GM12891 (cell line): ENCODE results near the gene SORCS1.
A peak's percentile ranks its signal among the peaks of the same experiment; 100 is the strongest.

Experiments used
- DNase-seq: peaks from one replicate; pipeline ENCODE4 v3.0.0; 2011; ENCODE audit warnings: low spot score; ENCODE audit not compliant: insufficient read length
- FAIRE-seq: peaks from 2 replicates; lab custom pipeline; 2011; peaks lifted over from hg19 to GRCh38; lab: Jason Lieb, UNC
- PAX5 ChIP-seq: IDR thresholded peaks from 2 replicates; pipeline ENCODE4 v1.6.1; 2011; ENCODE audit warnings: low read length, moderate library complexity, mild to moderate bottlenecking; ENCODE audit not compliant: insufficient read depth, severe bottlenecking
- POLR2A ChIP-seq: IDR thresholded peaks from 2 replicates; pipeline ENCODE4 v1.6.1; 2011; ENCODE audit warnings: low read depth, low read length, control low read depth
- POLR2AphosphoS5 ChIP-seq: IDR thresholded peaks from 2 replicates; pipeline ENCODE4 v1.6.1; 2011; ENCODE audit warnings: low read depth, low read length, control low read depth
- POU2F2 ChIP-seq: IDR thresholded peaks from 2 replicates; pipeline ENCODE4 v1.6.1; 2011; ENCODE audit warnings: low read depth, mild to moderate bottlenecking, control low read depth, low read length, moderate library complexity
- SPI1 ChIP-seq: IDR thresholded peaks from 2 replicates; pipeline ENCODE4 v1.6.1; 2011; ENCODE audit warnings: low read depth, low read length, control low read depth
- TAF1 ChIP-seq: IDR thresholded peaks from 2 replicates; pipeline ENCODE4 v1.6.1; 2011; ENCODE audit warnings: low read depth, low read length, control low read depth

The SORCS1 gene

DNA sequence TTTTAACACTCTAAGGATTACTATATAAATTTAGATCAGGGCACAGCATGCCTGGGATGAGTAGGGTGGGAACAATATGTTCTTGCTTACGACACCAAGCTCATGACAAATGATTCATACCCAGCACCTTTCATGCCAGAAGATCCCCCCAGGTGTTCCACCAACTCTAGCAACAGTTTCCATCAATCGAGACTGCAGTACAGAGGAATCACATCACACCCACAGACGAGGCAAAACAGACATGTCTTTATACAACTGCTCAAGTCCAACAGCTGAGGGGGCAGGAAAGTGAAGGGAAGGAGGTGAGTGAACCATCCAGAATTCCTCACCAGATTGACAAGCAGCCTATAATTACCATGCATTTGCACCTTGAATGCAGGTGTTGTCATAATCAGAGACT lies 3.6 kb downstream of the SORCS1 start:
- no peak for FAIRE-seq
- no peak for DNase-seq
- TF ChIP-seq PAX5 (no peak), POLR2A (no peak), SPI1 (no peak), POU2F2 (no peak), TAF1 (no peak), POLR2AphosphoS5 (no peak)

DNA sequence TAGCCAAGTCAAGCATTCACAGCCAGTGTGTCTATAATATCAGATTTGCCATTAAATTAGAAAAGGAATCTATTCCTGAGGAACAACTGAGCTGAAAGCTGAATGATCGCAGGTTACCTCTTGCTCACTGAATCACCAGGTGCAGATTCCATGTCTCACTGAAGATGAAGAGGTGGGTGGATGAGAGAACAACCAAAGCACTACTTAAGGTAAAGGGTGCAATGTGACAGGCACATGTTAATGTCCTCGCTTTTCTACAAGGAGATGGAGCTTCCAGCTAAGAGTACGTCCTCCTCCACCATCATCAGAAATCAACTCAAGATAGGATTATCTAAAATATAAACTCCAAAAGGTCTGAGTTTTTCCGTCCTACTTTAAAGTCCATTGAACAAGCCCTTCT lies 4.6 kb downstream of the SORCS1 start:
- no peak for TF ChIP-seq SPI1
- TF ChIP-seq PAX5: no peak
- no peak for TF ChIP-seq POU2F2
- no peak for TF ChIP-seq TAF1
- no peak for TF ChIP-seq POLR2AphosphoS5
- no peak for TF ChIP-seq POLR2A

DNA sequence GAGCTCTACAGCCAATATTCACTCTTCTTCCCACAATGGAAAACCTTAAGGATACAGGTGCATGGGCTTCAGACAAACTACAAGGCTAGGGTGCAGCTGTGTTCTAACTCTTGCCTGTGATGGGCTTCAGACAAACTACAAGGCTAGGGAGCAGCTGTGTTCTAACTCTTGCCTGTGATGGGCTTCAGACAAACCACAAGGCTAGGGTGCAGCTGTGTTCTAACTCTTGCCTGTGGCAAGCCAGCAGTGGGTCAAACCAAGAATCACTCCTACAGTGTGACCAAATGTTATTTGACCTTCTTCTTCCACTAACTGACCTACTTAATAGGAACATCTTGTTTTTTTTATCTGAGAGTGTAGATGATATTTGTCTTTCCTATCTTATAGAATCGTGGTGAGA lies 7.4 kb downstream of the SORCS1 start:
- no peak for TF ChIP-seq POLR2A
- TF ChIP-seq SPI1: no peak
- no peak for TF ChIP-seq POU2F2
- no peak for TF ChIP-seq TAF1
- no peak for TF ChIP-seq PAX5
- TF ChIP-seq POLR2AphosphoS5: no peak
- DNase-seq (no peak), FAIRE-seq (no peak)

More for the DNA sequence above, 4.6 kb downstream of the SORCS1 start:
- FAIRE-seq: no peak
- no peak for DNase-seq

DNA sequence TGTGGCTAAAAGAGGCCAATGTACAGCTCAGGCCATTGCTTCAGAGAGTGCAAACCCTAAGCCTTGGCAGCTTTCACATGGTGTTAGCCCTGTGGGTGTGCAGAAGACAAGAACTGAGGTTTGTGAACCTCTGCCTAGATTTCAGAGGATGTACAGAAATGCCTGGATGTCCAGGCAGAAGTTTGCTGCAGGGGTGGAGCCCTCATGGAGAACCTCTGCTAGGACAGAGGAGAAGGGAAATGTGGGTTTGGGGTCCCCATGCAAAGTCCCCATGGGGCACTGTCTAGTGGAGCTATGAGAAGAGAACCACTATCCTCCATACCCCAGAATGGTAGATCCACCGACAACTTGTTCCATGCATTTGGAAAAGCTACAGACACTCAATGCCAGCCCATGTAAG lies 12.4 kb downstream of the SORCS1 start:
- FAIRE-seq: no peak

DNA sequence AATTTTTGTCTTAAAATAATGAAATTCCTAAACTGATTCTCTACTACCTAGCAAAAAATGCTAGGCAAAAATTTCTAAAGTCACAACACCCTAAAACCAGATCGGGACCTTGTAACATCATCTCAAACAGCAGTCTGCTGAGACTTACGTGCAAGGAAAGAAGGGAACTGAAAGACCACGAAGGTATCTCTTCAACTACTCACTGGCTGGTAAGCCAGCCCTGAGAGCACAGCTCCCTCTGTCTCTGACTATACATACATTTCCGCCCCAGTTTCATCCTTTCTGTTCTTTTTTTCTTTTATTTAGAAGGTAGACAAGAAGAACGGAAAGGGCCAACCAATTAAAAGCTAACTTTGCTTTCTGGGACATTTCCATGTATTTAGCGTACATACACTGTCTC lies 15.6 kb downstream of the SORCS1 start:
- DNase-seq: no peak
- TF ChIP-seq PAX5 (no peak), SPI1 (peak; percentile 26)
- no peak for FAIRE-seq

More for the DNA sequence above, 12.4 kb downstream of the SORCS1 start:
- DNase-seq: no peak
- TF ChIP-seq PAX5 (no peak), POU2F2 (no peak), TAF1 (no peak), POLR2A (no peak), POLR2AphosphoS5 (no peak), SPI1 (no peak)

DNA sequence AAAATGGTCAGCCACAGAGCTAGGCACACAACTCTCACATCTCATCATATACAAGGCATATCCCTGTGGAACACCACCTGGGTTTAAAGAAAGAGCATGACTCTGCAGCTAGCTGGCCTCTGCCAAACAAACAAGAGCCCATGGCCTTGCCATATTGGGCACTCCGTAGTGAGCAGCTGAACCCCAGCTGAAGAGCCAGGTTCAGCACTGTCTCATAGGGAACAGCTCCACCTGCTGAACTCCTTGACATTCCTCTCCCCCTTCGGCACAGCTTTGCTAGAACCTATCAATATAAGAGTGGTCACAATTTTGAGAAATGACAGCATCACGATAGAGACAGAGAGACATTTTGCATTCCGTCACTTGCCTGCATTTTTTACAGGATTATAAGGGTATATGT lies 20.0 kb downstream of the SORCS1 start:
- TF ChIP-seq TAF1 (no peak), POU2F2 (no peak), POLR2A (no peak), POLR2AphosphoS5 (no peak), PAX5 (no peak), SPI1 (no peak)
- FAIRE-seq: no peak
- DNase-seq: no peak

DNA sequence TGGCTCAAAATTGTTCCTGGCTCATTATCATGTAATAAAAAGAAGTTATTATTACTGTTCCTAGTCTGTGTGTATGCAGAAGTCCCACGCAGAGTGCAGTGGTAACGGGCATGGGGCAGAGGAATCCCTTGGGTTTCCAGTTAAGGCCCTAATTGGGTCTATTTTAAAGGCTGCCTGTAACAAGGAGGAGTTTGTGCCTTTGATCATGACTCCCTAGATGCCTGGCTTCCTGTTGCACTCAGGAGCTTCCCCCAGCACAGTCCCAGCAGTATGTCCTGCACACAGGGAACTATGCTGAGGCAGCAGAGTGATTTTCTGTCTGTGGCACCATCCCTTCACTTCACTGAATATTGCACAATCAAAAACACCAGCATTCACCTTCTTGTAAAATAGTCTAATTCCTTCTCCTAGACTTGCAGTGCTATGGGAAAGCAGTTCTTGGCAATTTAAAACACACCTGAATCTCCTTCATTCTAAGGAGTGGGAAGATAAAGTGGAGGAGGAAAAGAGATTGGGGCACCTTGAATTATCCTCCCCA lies 22.9 kb downstream of the SORCS1 start:
- DNase-seq: no peak
- TF ChIP-seq PAX5: no peak
- no peak for TF ChIP-seq SPI1
- TF ChIP-seq TAF1: no peak
- no peak for FAIRE-seq

DNA sequence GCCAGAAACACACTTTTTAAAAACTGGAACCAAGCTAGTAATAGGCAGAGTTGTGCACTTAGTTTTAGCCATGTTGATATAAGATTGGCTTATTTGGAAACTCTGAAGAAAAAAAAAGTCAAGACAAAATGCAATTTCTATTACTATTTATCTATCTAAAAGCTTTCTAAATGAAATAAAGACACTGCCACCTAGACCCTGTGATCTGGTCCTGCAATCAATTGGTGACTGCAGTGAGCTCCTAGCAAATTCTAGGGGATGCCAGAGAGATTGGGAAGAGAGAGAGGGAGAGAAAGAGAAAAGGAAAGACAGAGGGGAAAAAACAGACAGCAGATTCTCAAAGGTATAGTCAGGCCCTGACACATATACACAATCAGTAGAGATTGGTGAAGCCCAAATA lies 25.3 kb downstream of the SORCS1 start:
- no peak for FAIRE-seq
- DNase-seq: no peak
- TF ChIP-seq POLR2AphosphoS5 (no peak), POLR2A (no peak), PAX5 (no peak)

DNA sequence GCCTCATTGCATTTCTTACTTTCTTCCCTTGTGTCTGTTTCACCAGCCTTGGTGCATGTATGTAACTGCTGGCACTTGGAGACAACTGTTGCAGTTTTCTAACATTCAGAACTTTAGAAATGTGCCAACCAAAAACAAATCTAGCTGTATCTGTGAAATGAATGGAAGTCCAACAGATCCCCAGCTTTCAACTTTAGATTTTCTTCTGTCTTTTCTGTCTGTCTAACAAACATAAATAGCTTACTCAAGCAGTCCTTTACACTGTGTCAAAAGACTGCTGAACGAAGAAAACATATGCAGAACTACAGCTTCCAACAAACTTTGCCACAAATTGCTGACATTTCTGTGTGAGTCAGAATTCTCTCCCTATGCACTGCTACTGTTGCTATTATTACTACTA lies 30.9 kb downstream of the SORCS1 start:
- FAIRE-seq (no peak), DNase-seq (no peak)
- TF ChIP-seq POLR2A (no peak), POLR2AphosphoS5 (no peak), POU2F2 (no peak), TAF1 (no peak), PAX5 (no peak), SPI1 (no peak)

DNA sequence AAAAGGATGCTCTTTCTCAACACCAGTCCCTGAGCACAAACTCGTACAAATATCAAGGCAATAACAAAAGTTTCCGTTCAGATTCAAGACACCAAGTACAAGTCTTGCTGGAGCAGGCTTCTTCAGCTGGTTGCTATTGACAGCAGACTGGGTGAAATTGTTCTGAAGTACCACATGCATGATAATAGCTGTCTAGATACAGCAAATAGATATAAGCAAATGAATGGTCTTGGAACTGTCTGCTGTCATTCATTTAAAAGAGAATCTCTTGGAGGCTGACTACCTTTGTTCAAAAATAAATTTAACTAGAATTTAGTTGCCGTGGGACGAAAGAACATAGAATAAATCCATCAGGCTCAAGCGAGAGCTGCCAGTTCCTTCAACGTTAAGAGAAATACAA lies 35.5 kb downstream of the SORCS1 start:
- FAIRE-seq (no peak), DNase-seq (no peak)
- TF ChIP-seq SPI1 (no peak), TAF1 (no peak), POLR2A (no peak)

DNA sequence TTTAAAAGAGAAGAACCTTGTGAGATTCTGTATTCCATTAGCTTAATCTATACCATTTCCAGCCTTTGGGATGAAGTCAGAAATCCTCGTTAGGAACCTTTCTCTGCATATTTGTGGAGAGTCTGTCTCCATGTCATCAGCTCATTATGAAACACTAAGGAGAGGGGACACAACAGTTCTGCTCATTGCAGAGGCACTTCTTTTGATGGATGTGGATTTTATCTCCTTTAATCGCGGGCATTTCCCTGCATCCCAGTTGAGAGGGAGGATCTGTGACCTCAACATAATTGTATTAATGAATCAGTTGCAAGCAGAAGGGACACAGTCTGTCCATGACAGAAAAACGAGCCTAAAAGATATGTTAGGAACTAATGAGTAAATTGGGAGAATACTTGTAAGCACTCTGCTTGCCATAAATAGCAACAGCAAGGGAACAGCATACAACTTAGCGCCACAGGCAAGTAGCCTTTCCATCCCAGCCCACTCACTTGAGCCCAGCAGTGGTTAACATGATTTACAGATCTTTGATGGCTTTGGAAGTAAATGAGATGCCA lies 37.9 kb downstream of the SORCS1 start:
- FAIRE-seq: no peak
- TF ChIP-seq POU2F2: no peak
- no peak for TF ChIP-seq PAX5
- TF ChIP-seq SPI1: no peak
- TF ChIP-seq POLR2AphosphoS5: no peak

More for the DNA sequence above, 37.9 kb downstream of the SORCS1 start:
- no peak for DNase-seq
